GM12873 (cell line): ENCODE data around the gene ELAVL4.

ENCODE experiments used
- CTCF ChIP-seq: IDR thresholded peaks from 2 replicates; pipeline ENCODE4 v1.5.1; 2012; ENCODE audit warnings: low read depth, mild to moderate bottlenecking, moderate library complexity, low read length, control low read depth; ENCODE audit not compliant: insufficient read depth; ENCODE audit errors: missing control alignments

The ELAVL4 gene

GRCh38 chr1:50091068-50091467 is 17.7 kb upstream of the ELAVL4 start:
- TF ChIP-seq CTCF: no peak

- TF ChIP-seq CTCF: no peak
Measured at GRCh38 chr1:50095716-50096115, 13.0 kb upstream of the ELAVL4 start.

GRCh38 chr1:50097021-50097679 is 11.6 kb upstream of the ELAVL4 start:
- TF ChIP-seq CTCF: no peak

- TF ChIP-seq CTCF: no peak
Measured at GRCh38 chr1:50097791-50098190, 10.9 kb upstream of the ELAVL4 start.

GRCh38 chr1:50098591-50099021 is 10.1 kb upstream of the ELAVL4 start:
- TF ChIP-seq CTCF: no peak

- no peak for TF ChIP-seq CTCF
Measured at GRCh38 chr1:50099654-50100053, 9.1 kb upstream of the ELAVL4 start.

GRCh38 chr1:50103615-50104081 is 5.1 kb upstream of the ELAVL4 start:
- no peak for TF ChIP-seq CTCF

- no peak for TF ChIP-seq CTCF
Measured at GRCh38 chr1:50105433-50105832, 3.3 kb upstream of the ELAVL4 start.
